ENCODE results near the gene TGFBR3. TPM values are rescaled to one million over a fixed set of nuclear protein-coding genes. Genes with fewer than 3 reads are reported as not detected.

TGFBR3 gene
- total and polyA plus RNA-seq, 7 donors: 5.1 to 24.5 (median 8.9) TPM

DNA sequence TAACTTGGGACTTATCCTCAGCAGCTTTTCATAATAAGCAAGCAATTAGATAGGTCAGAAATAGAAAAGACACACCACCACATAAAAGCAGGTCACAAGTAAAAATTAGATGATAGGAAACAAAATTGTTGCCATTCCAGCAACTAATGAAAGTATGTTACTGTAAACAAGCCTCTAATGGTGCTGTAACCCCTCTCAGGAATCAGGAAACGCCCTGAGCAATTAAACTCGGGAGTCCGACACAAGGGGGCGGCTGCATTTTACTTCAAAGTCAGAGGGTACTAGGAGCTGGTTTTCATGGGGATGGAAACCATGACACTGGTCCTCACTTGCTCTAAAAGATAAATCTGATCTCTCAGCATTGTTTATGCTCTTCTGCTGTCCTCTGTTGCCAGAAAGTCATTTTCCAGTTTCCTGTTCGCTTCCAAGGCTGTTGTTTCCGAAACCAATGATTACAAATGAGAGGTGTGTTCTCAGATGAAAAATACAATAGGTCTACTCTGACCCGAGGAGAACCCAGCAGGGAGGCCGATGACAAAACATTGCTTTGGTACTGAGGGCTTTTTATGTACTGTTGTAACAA is 93.4 kb downstream of the TGFBR3 start:
- no peaks in the 10 kb centered on the region for H3K36me3 ChIP-seq (ENCODE audit: insufficient read depth in 1 of 2, low read depth in 1 of 2)
- H3K4me3 ChIP-seq: no peak overlapping the region
- TF ChIP-seq CTCF (IDR thresholded peaks at IDR 0.05): no peak
- DNase-seq (no peak), ATAC-seq (no peak)
- intact Hi-C loops (cut with DNase I): loop anchor here in 1 of 2 donors (5.0 kb wide), 1 partner anchor 45 kb away; no protein-coding TSS in a partner anchor
- peaks cover 36% of the 10 kb centered on the region for H3K4me1 ChIP-seq
- H3K27me3 ChIP-seq (ENCODE audit: insufficient read depth in 3 of 3, low read length in 2 of 3): no peaks in the 10 kb centered on the region
- no peaks in the 10 kb centered on the region for H3K9me3 ChIP-seq
- WGBS, 3 donors: 56 to 72% (median 58%) methylated on average over 8 of the region's 8 CpGs
- H3K27ac ChIP-seq: no peak overlapping the region

DNA sequence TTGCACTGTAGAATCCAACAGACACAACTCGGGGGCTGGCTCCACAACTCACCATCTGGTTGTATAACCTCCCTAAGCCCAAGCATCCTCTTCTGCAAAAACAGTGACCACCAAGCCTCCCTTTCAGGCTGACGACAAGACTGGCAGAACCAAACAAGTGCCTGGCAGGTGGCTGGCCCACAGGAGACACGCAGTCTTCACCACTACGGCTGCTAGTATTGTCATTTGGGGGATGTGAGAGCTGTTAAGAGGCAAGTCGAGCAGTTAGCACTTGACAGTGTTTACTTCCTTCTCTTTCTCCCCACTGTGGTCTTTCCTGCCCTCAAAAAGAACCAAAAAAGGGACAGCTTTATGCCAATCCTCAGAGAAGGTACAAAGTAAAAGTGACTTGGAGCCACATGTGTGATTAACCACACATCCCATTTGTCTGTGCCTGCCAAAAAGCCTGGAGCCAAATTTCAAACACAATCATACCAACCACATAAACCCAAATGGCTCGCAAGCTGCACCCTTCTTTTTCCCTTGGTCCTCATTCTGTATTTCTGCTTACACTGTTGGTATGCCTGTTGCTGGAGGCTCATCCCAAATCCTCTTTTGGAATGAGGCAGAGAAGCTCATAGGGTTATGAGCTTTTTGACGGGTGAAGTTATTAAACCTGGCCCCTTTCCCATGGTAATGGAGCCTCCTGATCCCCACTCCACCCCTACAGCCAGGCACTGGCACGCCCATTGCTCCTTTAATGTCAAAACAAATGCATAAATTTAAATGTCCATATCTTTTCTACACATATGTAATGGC is 94.1 kb downstream of the TGFBR3 start:
- TF ChIP-seq CTCF (IDR thresholded peaks at IDR 0.05): no peak
- DNase-seq (no peak), ATAC-seq (peak in 1 of 4 donors; percentile 19)
- intact Hi-C loops (cut with DNase I): loop anchor here in 1 of 2 donors (5.0 kb wide), 1 partner anchor 45 kb away; no protein-coding TSS in a partner anchor
- H3K9me3 ChIP-seq: no peaks in the 10 kb centered on the region
- H3K4me3 ChIP-seq: no peak overlapping the region
- H3K4me1 ChIP-seq: peaks cover 36% of the 10 kb centered on the region
- H3K27ac ChIP-seq: peak overlapping the region; percentile 47
- no peaks in the 10 kb centered on the region for H3K36me3 ChIP-seq (ENCODE audit: insufficient read depth in 1 of 2, low read depth in 1 of 2)
- no peaks in the 10 kb centered on the region for H3K27me3 ChIP-seq (ENCODE audit: insufficient read depth in 3 of 3, low read length in 2 of 3)
- WGBS, 3 donors: 39 to 44% (median 41%) methylated on average over 8 of the region's 8 CpGs

- Histone ChIP-seq H3K4me3 (no peak overlapping the region), H3K4me1 (peaks cover 36% of the 10 kb centered on the region), H3K27ac (peak overlapping the region; percentile 47), H3K9me3 (no peaks in the 10 kb centered on the region), H3K27me3 (ENCODE audit: insufficient read depth in 3 of 3, low read length in 2 of 3) (no peaks in the 10 kb centered on the region), H3K36me3 (ENCODE audit: insufficient read depth in 1 of 2, low read depth in 1 of 2) (no peaks in the 10 kb centered on the region)
- intact Hi-C loops (cut with DNase I): loop anchor here in 1 of 2 donors (5.0 kb wide), 1 partner anchor 46 kb away; no protein-coding TSS in a partner anchor
- peak; percentile 18 to 54 (median 42) for ATAC-seq
- no peak for TF ChIP-seq CTCF (IDR thresholded peaks at IDR 0.05)
- no peak for DNase-seq
- WGBS, 3 donors: 24 to 33% (median 25%) methylated on average over 1 of the region's 1 CpG
These were observed 94.8 kb downstream of the TGFBR3 start for GRCh38 chr1:91791103-91791502.

DNA sequence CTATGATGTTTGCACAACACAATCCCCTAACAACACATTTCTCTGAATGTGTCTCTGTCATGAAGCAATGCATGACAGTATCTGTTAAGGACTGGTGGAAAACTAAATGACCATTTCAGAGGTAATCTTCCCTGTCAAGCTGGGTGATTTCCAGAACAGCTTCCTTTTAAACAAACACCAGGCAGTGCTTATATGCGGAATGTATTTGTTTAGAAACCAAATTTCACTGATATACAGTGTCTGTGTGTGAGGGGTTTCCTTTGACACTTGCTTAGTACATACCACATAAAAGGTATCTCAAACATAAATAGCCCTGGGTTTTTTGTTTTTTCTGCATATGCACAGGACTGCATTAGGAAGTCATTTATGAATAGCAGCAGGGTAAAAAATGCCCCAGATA is 95.6 kb downstream of the TGFBR3 start:
- no peak overlapping the region for H3K4me3 ChIP-seq
- no peaks in the 10 kb centered on the region for H3K27me3 ChIP-seq (ENCODE audit: insufficient read depth in 3 of 3, low read length in 2 of 3)
- H3K27ac ChIP-seq: no peak overlapping the region
- DNase-seq: no peak
- H3K4me1 ChIP-seq: peaks cover 32% of the 10 kb centered on the region
- no peak for TF ChIP-seq CTCF (IDR thresholded peaks at IDR 0.05)
- intact Hi-C loops (cut with DNase I): loop anchor here in 1 of 2 donors (5.0 kb wide), 1 partner anchor 47 kb away; no protein-coding TSS in a partner anchor
- no peaks in the 10 kb centered on the region for H3K36me3 ChIP-seq (ENCODE audit: insufficient read depth in 1 of 2, low read depth in 1 of 2)
- WGBS, 3 donors: 94 to 100% (median 98%) methylated on average over 1 of the region's 1 CpG
- ATAC-seq: no peak
- H3K9me3 ChIP-seq: no peaks in the 10 kb centered on the region

Data from psoas muscle (tissue), 8 donors.